GM10847 (cell line): Measurements from ENCODE around the gene FANK1.

Experiments used
- POLR2A ChIP-seq: IDR thresholded peaks from 2 replicates; pipeline ENCODE4 v1.6.1; 2011; ENCODE audit not compliant: insufficient read length; ENCODE audit errors: extremely low read depth

The FANK1 gene

GRCh38 chr10:126042906-126043305 is 146.5 kb downstream of the FANK1 start:
- TF ChIP-seq POLR2A, result no peak

- no peak for TF ChIP-seq POLR2A
These were observed 147.0 kb downstream of the FANK1 start for GRCh38 chr10:126043389-126043788.

GRCh38 chr10:126045861-126046260 is 149.5 kb downstream of the FANK1 start:
- no peak for TF ChIP-seq POLR2A

GRCh38 chr10:126046831-126047230 is 150.5 kb downstream of the FANK1 start:
- no peak for TF ChIP-seq POLR2A

GRCh38 chr10:126049759-126050700 is 153.7 kb downstream of the FANK1 start:
- no peak for TF ChIP-seq POLR2A

- no peak for TF ChIP-seq POLR2A
These were observed 155.8 kb downstream of the FANK1 start for GRCh38 chr10:126052171-126052570.

GRCh38 chr10:126054191-126054590 is 157.8 kb downstream of the FANK1 start:
- TF ChIP-seq POLR2A, result no peak

- TF ChIP-seq POLR2A, result no peak
These were observed 161.1 kb downstream of the FANK1 start for GRCh38 chr10:126057494-126057893.

GRCh38 chr10:126058104-126058503 is 161.7 kb downstream of the FANK1 start:
- no peak for TF ChIP-seq POLR2A

- no peak for TF ChIP-seq POLR2A
These were observed 162.1 kb downstream of the FANK1 start for GRCh38 chr10:126058507-126058906.
